PC-9 (cell line): Measurements from ENCODE around the gene KRT77. TPM values are rescaled to one million over a fixed set of nuclear protein-coding genes. Genes with fewer than 3 reads are reported as not detected.

Source experiments
- BruUV-seq: library from RNA; stranded (reverse); fragments of 400-500 nt; replicated peaks from 2 replicates; lab custom pipeline; 2021; lab: Mats Ljungman, UMichigan
- CTCF ChIA-PET: fragments of 300-600 bp; sonication (Branson Sonifier 250); formaldehyde crosslinking; loops from one replicate; lab custom pipeline; 2022; ENCODE audit warnings: antibody characterized with exemption; lab: Charles Lee
- POLR2A ChIA-PET: fragments of 300-600 bp; sonication (Branson Sonifier 250); formaldehyde crosslinking; loops from one replicate; lab custom pipeline; 2022; ENCODE audit warnings: antibody characterized with exemption; ENCODE audit not compliant: unreplicated experiment; lab: Charles Lee
- DNase-seq, 2 experiments: peaks; one replicate each; pipeline versions ENCODE4 v3.0.0 to v3.0.0-alpha.2; 2015 to 2022; ENCODE audit warnings: mixed read lengths in 1 of 2
- H2AFZ ChIP-seq: fragments of 200-600 bp; sonication (generic); 2 replicates; pipeline ENCODE4 v1.8.1; 2017; ENCODE audit warnings: antibody characterized with exemption
- H3F3A ChIP-seq: fragments of 200-600 bp; sonication (generic); 2 replicates; pipeline ENCODE4 v1.8.1; 2017; ENCODE audit warnings: antibody characterized with exemption, mild to moderate bottlenecking, low read depth; ENCODE audit not compliant: insufficient read depth
- H3K27ac ChIP-seq: fragments of 200-600 bp; sonication (generic); 2 replicates; pipeline ENCODE4 v1.6.1; 2016; ENCODE audit warnings: mixed run types
- H3K27me3 ChIP-seq: fragments of 200-600 bp; sonication (generic); 2 replicates; pipeline ENCODE4 v1.6.1; 2016; ENCODE audit warnings: low read depth, mixed run types; ENCODE audit not compliant: insufficient read depth
- H3K36me3 ChIP-seq: fragments of 200-600 bp; sonication (generic); 2 replicates; pipeline ENCODE4 v1.6.1; 2016; ENCODE audit warnings: low read depth, mixed run types
- H3K4me1 ChIP-seq: fragments of 200-600 bp; sonication (generic); replicated peaks from 2 replicates; pipeline ENCODE4 v1.6.1; 2016; ENCODE audit warnings: mixed run types; ENCODE audit not compliant: insufficient read depth
- H3K4me2 ChIP-seq: fragments of 200-600 bp; sonication (generic); 2 replicates; pipeline ENCODE4 v1.6.1; 2017; ENCODE audit warnings: mixed run types
- H3K4me3 ChIP-seq: fragments of 200-600 bp; sonication (generic); 2 replicates; pipeline ENCODE4 v1.6.1; 2016; ENCODE audit warnings: mixed run types
- H3K79me2 ChIP-seq: fragments of 200-600 bp; sonication (generic); 2 replicates; pipeline ENCODE4 v1.6.1; 2017; ENCODE audit warnings: low read depth, mixed run types
- H3K9me2 ChIP-seq: fragments of 200-600 bp; sonication (generic); 2 replicates; pipeline ENCODE4 v1.8.1; 2017; ENCODE audit warnings: mild to moderate bottlenecking; ENCODE audit not compliant: insufficient read depth
- H3K9me3 ChIP-seq: fragments of 200-600 bp; sonication (generic); 2 replicates; pipeline ENCODE4 v1.8.1; 2016; ENCODE audit warnings: low read depth; ENCODE audit not compliant: insufficient read depth
- H4K20me1 ChIP-seq: fragments of 200-600 bp; sonication (generic); 2 replicates; pipeline ENCODE4 v1.8.1; 2017; ENCODE audit not compliant: insufficient read depth
- CTCF ChIP-seq: fragments of 200-600 bp; sonication (generic); conservative IDR thresholded peaks from 2 replicates; pipeline ENCODE4 v1.6.1; 2017; ENCODE audit warnings: mixed run types, antibody characterized with exemption, mild to moderate bottlenecking, moderate library complexity
- EZH2 ChIP-seq: fragments of 200-600 bp; sonication (generic); IDR thresholded peaks from 2 replicates; pipeline ENCODE4 v1.8.0; 2017; ENCODE audit warnings: antibody characterized with exemption, low read depth
- intact Hi-C: fragments of 100-400 bp; cut with micrococcal nuclease; formaldehyde crosslinking; loops from one replicate; pipeline ENCODE4 v1.10.0; 2022; ENCODE audit not compliant: unreplicated experiment
- total RNA-seq: library from RNA; stranded (reverse); gene quantifications from 2 replicates; pipeline ENCODE4 v1.2.3, GENCODE V29; 2021

Gene KRT77
- total RNA-seq, 1 experiment from 2014 or later = not detected

- Histone ChIP-seq H3K4me1 (peaks cover 6% of the 10 kb centered on the region), H3K27me3 (no peaks in the 10 kb centered on the region), H3K9me2 (no peaks in the 10 kb centered on the region), H3F3A (peaks cover 2% of the 10 kb centered on the region; the same call in 1 of the 2 replicates), H4K20me1 (no peaks in the 10 kb centered on the region), H2AFZ (no peak overlapping the region), H3K4me3 (no peak overlapping the region), H3K79me2 (no peaks in the 10 kb centered on the region), H3K27ac (no peak overlapping the region), H3K4me2 (no peak overlapping the region), H3K9me3 (no peaks in the 10 kb centered on the region), H3K36me3 (no peaks in the 10 kb centered on the region)
- intact Hi-C loops = no loop called here
- BruUV-seq = no TSS peak
- ChIA-PET POLR2A (no interaction called here), CTCF (no interaction called here)
- TF ChIP-seq EZH2 (no peak), CTCF (no peak)
- no peak for DNase-seq
Measured at GRCh38 chr12:52682381-52682660, 21.0 kb downstream of the KRT77 start.

GRCh38 chr12:52681526-52682380 is 21.6 kb downstream of the KRT77 start:
- no TSS peak for BruUV-seq
- no peak for DNase-seq
- Histone ChIP-seq H3K9me2 (no peaks in the 10 kb centered on the region), H3K4me2 (no peak overlapping the region), H3K27ac (no peak overlapping the region), H2AFZ (no peak overlapping the region), H3F3A (no peaks in the 10 kb centered on the region), H3K36me3 (no peaks in the 10 kb centered on the region), H3K27me3 (no peaks in the 10 kb centered on the region), H3K4me3 (no peak overlapping the region), H4K20me1 (no peaks in the 10 kb centered on the region), H3K79me2 (no peaks in the 10 kb centered on the region), H3K9me3 (no peaks in the 10 kb centered on the region), H3K4me1 (no peaks in the 10 kb centered on the region)
- TF ChIP-seq EZH2 = no peak
- TF ChIP-seq CTCF = no peak
- CTCF ChIA-PET = no interaction called here
- POLR2A ChIA-PET = no interaction called here
- intact Hi-C loops = no loop called here

- H3K4me1 ChIP-seq = no peaks in the 10 kb centered on the region
- ChIA-PET CTCF (no interaction called here), POLR2A (no interaction called here)
- intact Hi-C loops = no loop called here
- H3K79me2 ChIP-seq = no peaks in the 10 kb centered on the region
- no peaks in the 10 kb centered on the region for H3K36me3 ChIP-seq
- no peak for DNase-seq
- H3K27me3 ChIP-seq = no peaks in the 10 kb centered on the region
- no peaks in the 10 kb centered on the region for H3K9me2 ChIP-seq
- H3F3A ChIP-seq = no peaks in the 10 kb centered on the region
- no peak within 1 kb of the TSS for H3K4me3 ChIP-seq
- no peak within 1 kb of the TSS for H2AFZ ChIP-seq
- H3K27ac ChIP-seq = no peak within 1 kb of the TSS
- BruUV-seq = no TSS peak
- H3K9me3 ChIP-seq = no peaks in the 10 kb centered on the region
- H4K20me1 ChIP-seq = no peaks in the 10 kb centered on the region
- H3K4me2 ChIP-seq = no peak within 1 kb of the TSS
- TF ChIP-seq EZH2 (no peak), CTCF (no peak)
Measured at GRCh38 chr12:52680363-52680762, 23.0 kb downstream of the KRT77 start, which contains the start of gene KRT1. KRT1 (minus strand) TSS chr12:52680407; CDS start chr12:52680348, 59 bp downstream.
